ENCODE data around the gene THAP8. TPM values are rescaled to one million over a fixed set of nuclear protein-coding genes. Genes with fewer than 3 reads are reported as not detected.
"Not testable (repeated sequence)": the region's sequence is repeated elsewhere in the genome, so short reads cannot be mapped to it uniquely, and the experiment has no call there.

The THAP8 gene
- total RNA-seq, 2 experiments from 2014 or later = 2.0 TPM

GRCh38 chr19:36041092-36041491 is 13.0 kb downstream of the THAP8 start:
- POLR2A ChIA-PET = not testable (repeated sequence)
- CTCF ChIA-PET = interaction anchor here (0.6 kb wide), 1 partner anchor 1108 kb away, joined by 3 read pairs; no protein-coding TSS in a partner anchor

GRCh38 chr19:36040495-36040894 is 13.6 kb downstream of the THAP8 start:
- CTCF ChIA-PET = no interaction called here
- POLR2A ChIA-PET = no interaction called here

- POLR2A ChIA-PET = no interaction called here
- CTCF ChIA-PET = no interaction called here
Measured at GRCh38 chr19:36032251-36033104, 21.6 kb downstream of the THAP8 start, which contains the start of gene CLIP3. Gene CLIP3 (minus strand): TSS chr19:36032873. CDS start chr19:36032357, 516 bp downstream.

GRCh38 chr19:36031308-36031707 is 22.8 kb downstream of the THAP8 start:
- ChIA-PET CTCF (no interaction called here), POLR2A (no interaction called here)

- ChIA-PET CTCF (interaction anchor here (0.6 kb wide), 1 partner anchor 32 kb away, joined by 3 read pairs; no protein-coding TSS in a partner anchor), POLR2A (no interaction called here)
Measured at GRCh38 chr19:36030264-36031148, 23.6 kb downstream of the THAP8 start.

GRCh38 chr19:36028313-36029041 is 25.6 kb downstream of the THAP8 start:
- ChIA-PET CTCF (no interaction called here), POLR2A (no interaction called here)

GRCh38 chr19:36027696-36028095 is 26.4 kb downstream of the THAP8 start:
- ChIA-PET POLR2A (no interaction called here), CTCF (no interaction called here)

GRCh38 chr19:36026091-36026876 is 27.8 kb downstream of the THAP8 start:
- ChIA-PET CTCF (no interaction called here), POLR2A (no interaction called here)

GRCh38 chr19:36025541-36025940 is 28.5 kb downstream of the THAP8 start:
- ChIA-PET POLR2A (no interaction called here), CTCF (no interaction called here)

GRCh38 chr19:36023432-36023831 is 30.7 kb downstream of the THAP8 start:
- ChIA-PET POLR2A (no interaction called here), CTCF (no interaction called here)

GRCh38 chr19:36019061-36019670 is 34.9 kb downstream of the THAP8 start:
- ChIA-PET POLR2A (no interaction called here), CTCF (no interaction called here)

- ChIA-PET POLR2A (interaction anchor here (0.5 to 1.0 kb wide), 4 partner anchors 90 to 578 kb away, joined by 3 to 4 read pairs (median 3); partner anchors contain the start of genes TBCB, ZNF146 and ZNF565), CTCF (interaction anchor here (0.6 to 2.1 kb wide), 2 partner anchors 40 to 131 kb away, joined by 3 to 5 read pairs; partner anchors contain the start of genes THAP8 and WDR62)
Measured at GRCh38 chr19:36014012-36014924, 39.8 kb downstream of the THAP8 start, which contains the start of gene ALKBH6. Gene ALKBH6 (minus strand): TSS chr19:36014213. CDS start chr19:36013397, 816 bp downstream.

GRCh38 chr19:36013280-36014011 is 40.6 kb downstream of the THAP8 start:
- POLR2A ChIA-PET = interaction anchor here (0.5 to 1.0 kb wide), 2 partner anchors 201 to 579 kb away, joined by 3 to 4 read pairs; partner anchors contain the start of genes ZNF146 and ZNF565
- CTCF ChIA-PET = interaction anchor here (0.6 to 2.1 kb wide), 2 partner anchors 41 to 130 kb away, joined by 3 to 5 read pairs; partner anchors contain the start of genes THAP8 and WDR62

GRCh38 chr19:36010402-36010801 is 43.7 kb downstream of the THAP8 start:
- ChIA-PET POLR2A (no interaction called here), CTCF (no interaction called here)

GRCh38 chr19:36009633-36010379 is 44.3 kb downstream of the THAP8 start:
- POLR2A ChIA-PET = interaction anchor here (1.7 kb wide), 1 partner anchor 14 kb away, joined by 6 read pairs; no protein-coding TSS in a partner anchor
- CTCF ChIA-PET = no interaction called here

GRCh38 chr19:36009220-36009619 is 44.9 kb downstream of the THAP8 start:
- ChIA-PET CTCF (no interaction called here), POLR2A (interaction anchor here (1.7 kb wide), 1 partner anchor 14 kb away, joined by 6 read pairs; no protein-coding TSS in a partner anchor)
